Kidney glomerular epithelial cell (primary cell): ENCODE results near the gene APOO.

ENCODE experiments used
- DNase-seq: peaks from one replicate; lab custom pipeline; 2025; lab: John Stamatoyannopoulos, UW

APOO gene

GRCh38 chrX:23907498-23908218 is at the start of gene APOO, which contains the start of gene CXorf58:
TSS of gene APOO (minus strand) at chrX:23907938. CDS start at chrX:23907702, 236 bp downstream.
TSS of gene CXorf58 (plus strand) at chrX:23908006. CDS start at chrX:23910303, 2,297 bp downstream.
- DNase-seq: peak; percentile 76

DNA sequence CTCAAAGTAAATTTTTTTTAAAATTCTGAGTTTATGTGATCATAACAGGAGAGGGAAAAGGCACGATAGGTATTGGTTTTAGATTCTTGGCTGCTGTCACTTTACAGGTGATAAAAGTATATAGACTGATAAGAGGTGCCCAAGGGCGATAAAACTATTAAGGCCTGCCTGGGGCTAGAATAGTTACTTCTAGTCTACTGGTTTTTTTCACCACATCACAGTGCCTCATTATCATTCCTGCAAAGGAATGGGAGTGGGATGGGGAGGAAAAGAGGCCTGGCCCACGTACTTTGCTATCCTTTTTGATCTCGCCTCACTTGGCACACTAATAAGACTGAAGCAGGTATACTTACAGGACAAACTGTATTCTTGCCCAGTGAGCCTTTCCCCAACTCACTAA is 46.7 kb upstream of the APOO start:
- no peak for DNase-seq

GRCh38 chrX:23953908-23954269 is 46.2 kb upstream of the APOO start:
- DNase-seq: no peak

DNA sequence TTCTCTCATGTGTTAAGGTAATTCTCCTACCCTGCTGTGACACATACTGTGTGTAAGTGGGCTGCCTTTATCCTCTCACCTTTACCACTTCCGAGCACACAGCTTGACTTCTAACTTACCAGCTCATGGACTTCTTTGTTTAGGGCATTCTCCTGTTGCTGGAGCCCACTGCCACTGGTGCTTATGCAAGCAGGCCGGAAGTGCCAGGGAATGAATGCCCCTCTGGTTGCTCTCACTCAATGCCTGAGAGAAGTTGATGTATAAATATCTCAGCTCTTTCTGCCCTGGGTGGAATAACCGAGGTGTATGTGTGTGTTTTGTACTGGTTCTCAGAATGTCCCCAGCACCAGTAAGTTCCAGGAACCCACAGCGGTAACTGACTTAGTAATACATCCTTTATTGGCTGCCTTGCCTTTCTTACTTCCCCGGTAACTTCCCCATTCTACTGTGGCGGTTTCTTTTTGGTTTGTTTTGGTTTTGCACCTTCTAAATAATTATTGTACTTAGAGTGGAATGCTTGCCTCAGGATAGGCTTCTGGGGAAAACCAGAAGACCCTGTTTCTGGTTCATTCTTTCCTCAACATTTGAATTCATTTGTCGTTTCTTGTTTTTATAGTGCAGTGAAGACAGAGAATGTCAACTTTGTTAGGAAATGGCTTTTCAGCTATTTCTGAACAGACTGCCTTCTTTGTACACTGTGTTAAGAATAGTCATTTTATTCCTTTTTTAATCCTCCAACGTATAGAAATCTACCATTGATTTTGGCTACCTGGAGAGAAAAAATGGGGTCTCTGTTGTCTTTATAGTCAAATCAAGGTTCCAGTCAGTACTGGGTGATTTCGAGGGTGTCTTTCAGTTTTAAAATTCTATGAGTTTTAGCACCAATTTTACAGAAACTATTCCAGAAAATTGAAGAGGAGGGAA is 45.5 kb upstream of the APOO start:
- DNase-seq: no peak

DNA sequence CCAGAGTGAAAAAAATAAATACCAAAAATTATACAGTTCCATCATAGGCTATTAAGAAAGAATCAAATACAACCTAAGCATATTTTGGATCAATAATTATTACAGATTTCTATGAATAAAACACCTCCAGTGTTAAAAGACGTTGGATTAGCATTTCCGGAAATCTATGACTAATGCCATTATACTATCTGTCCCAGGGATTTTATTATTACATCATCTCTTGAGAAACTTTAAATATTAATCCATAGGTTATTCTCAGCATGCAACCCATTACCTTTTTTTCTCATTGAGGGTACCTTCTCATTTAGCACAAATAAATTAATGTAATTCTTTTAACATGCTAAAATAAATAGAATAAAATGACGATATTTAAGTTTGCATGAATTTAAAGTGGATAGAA is 44.7 kb upstream of the APOO start:
- no peak for DNase-seq

GRCh38 chrX:23945206-23945605 is 37.5 kb upstream of the APOO start:
- DNase-seq: no peak

DNA sequence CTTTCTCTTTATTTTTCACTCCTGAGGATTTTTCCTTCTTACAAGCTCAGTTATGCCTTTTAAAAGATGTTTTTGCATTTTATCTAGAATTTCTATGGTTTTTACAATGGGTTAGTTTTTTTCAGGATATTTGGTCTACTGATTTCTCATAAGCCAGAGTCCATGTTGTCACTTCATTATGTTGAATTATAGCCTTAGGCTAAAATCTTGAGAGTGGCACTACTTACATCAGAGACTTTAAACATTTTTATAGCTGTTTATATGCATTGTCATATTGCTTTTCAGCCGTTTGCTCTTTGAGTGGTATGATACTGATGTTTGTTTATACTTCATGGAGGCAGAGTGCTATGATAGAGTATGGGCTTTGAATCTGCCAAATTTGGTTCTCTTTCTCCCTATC is 36.5 kb upstream of the APOO start:
- DNase-seq: no peak

GRCh38 chrX:23939203-23939602 is 31.5 kb upstream of the APOO start:
- DNase-seq: no peak

DNA sequence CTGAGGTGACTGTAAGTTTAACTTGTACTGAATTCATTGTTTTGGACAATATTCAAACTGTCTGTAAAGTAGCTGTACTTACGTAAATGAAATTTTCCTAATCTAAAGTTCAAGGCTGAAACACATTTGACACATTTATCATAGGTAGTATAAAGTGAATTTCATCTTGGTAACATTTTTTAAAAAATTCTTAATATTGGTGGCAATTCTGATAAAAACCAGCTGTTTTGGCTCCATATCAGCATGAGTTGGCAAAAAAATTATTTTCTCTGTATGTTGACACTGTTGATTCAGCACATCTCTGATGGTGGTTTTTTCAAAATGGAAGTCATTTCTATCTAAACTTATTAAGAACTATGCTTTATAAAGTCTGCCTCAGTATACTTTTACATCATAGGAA is 31.0 kb upstream of the APOO start:
- DNase-seq: no peak

GRCh38 chrX:23937100-23937499 is 29.4 kb upstream of the APOO start:
- no peak for DNase-seq

GRCh38 chrX:23936180-23936579 is 28.4 kb upstream of the APOO start:
- DNase-seq: no peak

- no peak for DNase-seq
Observed at GRCh38 chrX:23935106-23935505, 27.4 kb upstream of the APOO start.

DNA sequence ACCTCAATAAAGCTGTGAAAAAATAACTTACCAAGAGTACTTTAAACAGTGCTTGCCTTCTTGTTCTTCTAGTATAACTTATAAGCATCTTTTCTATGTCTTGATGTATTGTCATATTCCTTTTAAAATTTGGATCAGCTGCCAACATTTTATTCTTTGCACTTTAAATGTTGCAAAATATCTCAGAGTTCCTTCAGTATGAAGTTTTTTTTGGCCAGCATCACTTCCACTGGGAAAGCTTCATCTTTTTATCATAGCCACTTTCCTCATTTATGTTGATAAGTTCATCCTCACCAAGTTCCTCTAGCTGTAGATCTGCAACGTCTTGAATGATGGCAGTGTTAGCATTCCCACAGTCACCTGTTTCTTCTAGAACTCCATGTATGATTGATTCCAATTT is 24.3 kb upstream of the APOO start:
- DNase-seq: no peak

DNA sequence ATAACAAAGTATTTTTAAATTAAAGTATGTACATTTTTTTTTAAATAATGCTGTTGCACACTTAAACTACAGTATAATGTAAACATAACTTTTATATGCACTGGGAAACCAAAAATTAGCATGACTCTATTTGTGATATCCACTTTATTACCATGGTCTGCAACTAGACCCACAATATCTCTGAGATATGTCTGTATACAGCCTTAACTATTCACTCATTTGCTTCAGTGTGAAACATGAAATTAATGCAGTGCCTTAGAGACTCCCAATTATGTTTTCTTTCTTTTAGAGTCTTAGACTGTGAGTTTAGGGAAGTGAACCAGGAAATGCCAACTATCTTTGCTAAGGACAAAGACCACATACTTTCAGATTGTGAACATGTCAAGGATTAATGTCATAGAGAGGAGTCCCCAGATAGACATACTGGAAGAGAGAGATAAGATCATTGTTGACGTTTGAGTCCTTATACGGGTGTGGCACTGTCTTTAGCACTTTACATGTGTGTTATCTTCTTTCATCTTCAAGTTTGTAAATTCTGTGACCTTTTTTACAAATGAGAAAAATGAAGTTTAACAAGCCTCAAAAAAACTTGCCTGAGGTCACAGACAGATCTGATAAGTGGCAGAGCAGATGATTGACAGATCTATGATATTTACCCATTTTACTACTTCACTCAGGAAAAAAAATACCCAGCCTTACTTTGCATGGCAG is 23.3 kb upstream of the APOO start:
- DNase-seq: no peak

GRCh38 chrX:23926015-23926414 is 18.3 kb upstream of the APOO start:
- no peak for DNase-seq

GRCh38 chrX:23919706-23920320 is 12.1 kb upstream of the APOO start:
- no peak for DNase-seq

GRCh38 chrX:23919148-23919547 is 11.4 kb upstream of the APOO start:
- no peak for DNase-seq

- DNase-seq: no peak
Observed at GRCh38 chrX:23911126-23911835, 3.5 kb upstream of the APOO start.

DNA sequence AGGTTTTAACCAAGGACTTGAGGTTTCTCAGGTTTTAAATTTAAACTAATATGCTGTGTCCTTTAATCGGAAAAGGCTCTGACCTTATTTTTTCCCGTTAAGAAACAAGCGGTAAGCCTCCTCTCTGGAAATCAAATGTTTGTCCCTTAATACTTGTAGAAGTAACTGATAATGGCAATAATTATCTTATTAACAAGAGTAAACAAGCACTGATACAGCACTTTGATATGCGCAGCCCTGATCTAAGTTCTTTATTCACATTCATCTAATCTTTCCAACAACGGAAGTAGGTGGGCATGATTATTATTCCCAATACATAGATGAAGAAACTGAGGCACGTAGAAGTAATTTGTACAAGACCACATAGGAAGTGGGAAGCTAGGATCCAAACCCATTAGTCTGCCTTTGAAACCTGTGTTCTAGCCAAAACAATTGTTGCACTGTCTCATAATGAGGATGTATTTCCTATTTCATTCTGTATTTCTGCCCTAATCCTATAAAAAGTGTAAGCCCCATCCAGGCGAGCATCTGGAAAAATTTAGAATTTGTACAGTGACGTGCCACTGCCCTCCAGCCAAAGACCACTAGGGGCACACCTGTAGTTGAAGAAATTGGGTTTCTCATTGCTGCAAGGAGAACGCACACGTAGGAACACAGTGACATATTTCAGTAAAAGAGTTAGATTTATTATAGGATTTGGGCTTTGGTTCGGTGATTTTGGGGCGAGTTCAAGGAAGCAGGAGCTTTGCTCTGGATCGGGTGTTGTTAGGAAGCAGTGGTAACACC is 674 bp upstream of the APOO start:
- no peak for DNase-seq

DNA sequence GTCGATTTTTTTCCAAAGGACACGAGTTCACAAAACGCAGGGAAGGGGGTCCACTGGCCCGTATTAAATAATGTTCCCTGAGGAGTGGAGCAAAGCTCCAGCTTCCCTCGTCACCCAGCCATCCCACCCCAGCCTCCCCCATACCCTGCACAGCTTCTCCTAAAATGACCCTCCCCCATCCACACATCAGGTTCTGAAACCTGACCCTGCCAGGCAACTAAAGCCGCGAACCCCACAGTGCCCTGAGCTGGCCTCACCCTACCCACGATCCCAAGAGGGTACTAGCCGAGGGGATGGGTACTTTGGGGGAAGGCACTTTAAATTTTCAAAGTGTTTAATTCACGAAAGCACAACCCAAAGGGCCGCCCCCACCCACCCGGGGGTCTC is 634 bp downstream of the APOO start:
- no peak for DNase-seq

GRCh38 chrX:23904096-23904495 is 3.6 kb downstream of the APOO start:
- DNase-seq: no peak
